IPS-11a (cell line): ENCODE measurements around the gene CRISPLD2.

Experiments used
- H3K4me3 ChIP-seq: one replicate; pipeline ENCODE4 v1.5.1; 2013; ENCODE audit warnings: low read depth, low read length, control low read depth

CRISPLD2 gene, protein sequence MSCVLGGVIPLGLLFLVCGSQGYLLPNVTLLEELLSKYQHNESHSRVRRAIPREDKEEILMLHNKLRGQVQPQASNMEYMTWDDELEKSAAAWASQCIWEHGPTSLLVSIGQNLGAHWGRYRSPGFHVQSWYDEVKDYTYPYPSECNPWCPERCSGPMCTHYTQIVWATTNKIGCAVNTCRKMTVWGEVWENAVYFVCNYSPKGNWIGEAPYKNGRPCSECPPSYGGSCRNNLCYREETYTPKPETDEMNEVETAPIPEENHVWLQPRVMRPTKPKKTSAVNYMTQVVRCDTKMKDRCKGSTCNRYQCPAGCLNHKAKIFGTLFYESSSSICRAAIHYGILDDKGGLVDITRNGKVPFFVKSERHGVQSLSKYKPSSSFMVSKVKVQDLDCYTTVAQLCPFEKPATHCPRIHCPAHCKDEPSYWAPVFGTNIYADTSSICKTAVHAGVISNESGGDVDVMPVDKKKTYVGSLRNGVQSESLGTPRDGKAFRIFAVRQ

DNA sequence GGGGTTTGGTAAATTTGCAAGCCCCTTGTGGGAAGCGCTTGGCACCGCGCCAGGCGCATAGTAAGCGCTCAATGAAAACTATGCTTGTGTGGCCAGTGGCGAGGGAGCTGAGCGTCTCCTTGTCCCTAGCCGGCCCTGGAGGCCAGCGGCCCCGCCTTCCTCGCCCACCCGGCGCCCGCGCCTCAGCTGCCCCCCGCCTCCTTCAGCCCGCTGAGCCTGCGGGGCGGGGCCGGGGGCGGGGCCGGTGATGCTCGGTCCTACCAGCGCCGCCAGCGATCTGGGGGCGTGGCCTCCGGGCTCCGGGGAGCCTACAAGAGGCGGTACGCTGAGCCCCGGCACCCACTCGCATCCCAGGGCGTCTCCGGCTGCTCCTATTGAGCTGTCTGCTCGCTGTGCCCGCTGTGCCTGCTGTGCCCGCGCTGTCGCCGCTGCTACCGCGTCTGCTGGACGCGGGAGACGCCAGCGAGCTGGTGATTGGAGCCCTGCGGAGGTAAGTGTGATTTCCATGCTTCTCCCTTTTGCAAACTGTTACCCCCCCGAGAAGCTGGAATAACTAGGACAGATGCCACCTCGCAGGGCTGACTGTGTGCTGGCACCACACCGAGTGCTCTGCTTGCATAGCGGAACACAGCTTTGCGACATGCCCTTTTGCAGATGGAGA, at the start of gene CRISPLD2:
Gene CRISPLD2, plus strand, starts transcription at position 342 of the 661 bp plus-strand sequence. CDS start 18,511 bp downstream, outside the sequence.
- peak within 1 kb of the TSS; percentile 24 for H3K4me3 ChIP-seq

DNA sequence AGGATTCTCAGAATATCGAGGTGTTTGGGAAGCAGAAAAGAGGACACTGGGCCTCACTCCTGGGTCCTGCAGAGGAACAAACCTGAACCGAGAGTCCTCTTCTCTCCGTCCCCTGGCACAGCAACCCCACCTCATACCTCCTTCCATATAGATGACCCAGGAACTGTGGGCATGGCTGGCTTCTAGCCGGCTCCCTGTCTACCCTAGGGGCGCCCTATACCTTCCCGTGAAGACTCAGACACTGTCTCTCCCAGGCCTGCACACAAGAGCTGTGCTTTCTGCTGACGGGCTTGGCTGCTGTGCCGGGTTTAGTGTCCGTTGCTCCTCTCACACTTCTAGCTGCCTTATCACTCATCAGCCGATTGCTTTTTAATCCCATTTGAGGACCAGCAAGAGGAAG, 46.5 kb upstream of the CRISPLD2 start:
- no peak overlapping the region for H3K4me3 ChIP-seq

DNA sequence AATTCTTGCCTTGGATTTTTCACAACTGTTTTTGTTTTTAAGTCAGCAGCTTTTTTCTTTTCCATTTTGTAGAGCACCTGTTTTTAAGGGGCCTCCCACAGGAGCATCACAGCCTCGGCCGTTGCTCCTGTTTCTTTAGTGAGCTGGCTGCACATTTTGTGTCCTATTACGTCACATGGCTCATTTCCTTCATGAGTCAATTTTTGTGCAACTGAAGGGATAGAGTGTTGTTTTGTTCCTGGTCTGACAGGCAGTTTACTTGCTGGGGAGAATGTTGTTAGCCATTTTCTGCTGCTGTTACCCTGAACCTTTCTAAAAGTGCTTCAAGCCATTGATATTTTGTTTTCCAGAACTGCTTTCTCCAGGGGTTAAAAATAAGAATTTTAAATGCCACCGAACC, 45.0 kb upstream of the CRISPLD2 start:
- no peak overlapping the region for H3K4me3 ChIP-seq

DNA sequence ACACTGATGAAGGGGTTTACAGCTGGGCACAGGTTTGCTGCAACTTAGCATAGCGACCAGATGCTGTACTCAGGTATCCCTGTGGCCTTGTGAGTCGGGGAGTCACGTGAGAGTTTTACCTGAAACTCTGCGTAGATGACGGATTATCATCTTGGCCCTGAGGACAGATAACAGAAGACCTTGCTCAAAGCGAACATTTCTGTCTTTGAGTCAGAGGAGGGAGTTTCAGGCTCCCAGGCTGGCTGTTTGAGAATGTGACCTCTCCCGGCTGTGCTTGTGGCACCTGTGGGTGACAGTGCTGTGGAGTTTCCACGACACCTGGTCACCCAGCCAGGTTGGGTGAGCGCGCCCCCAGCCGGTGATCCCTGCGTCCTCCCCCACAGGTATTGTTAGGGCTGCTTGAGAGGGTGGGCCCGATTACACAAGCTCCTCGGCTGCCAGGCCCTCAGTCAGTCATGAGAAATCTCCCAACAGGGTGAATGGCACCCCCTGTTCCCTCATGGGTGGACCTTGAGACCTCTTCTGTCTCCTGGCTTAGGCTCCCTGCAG, 44.4 kb upstream of the CRISPLD2 start:
- no peak overlapping the region for H3K4me3 ChIP-seq

DNA sequence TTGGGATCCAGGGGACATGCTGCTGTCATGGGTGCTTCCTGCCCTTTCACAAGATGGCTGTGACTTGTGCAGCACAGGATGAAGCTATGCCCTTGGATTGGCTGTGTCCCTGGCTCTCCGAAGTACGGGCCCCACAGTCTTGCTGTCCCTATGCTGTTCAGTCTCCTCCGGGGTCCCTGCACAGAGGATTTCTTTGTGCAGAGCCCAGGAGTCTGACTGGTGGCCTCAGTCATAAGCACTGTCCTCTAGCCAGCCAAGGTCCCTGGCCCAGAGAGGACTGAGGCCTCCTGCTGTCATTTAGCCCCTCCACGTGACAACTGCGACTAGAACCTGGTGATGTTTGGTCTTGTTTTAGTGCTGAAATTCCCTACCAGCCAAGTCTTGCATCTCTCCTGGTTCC, 42.4 kb upstream of the CRISPLD2 start:
- no peak overlapping the region for H3K4me3 ChIP-seq

DNA sequence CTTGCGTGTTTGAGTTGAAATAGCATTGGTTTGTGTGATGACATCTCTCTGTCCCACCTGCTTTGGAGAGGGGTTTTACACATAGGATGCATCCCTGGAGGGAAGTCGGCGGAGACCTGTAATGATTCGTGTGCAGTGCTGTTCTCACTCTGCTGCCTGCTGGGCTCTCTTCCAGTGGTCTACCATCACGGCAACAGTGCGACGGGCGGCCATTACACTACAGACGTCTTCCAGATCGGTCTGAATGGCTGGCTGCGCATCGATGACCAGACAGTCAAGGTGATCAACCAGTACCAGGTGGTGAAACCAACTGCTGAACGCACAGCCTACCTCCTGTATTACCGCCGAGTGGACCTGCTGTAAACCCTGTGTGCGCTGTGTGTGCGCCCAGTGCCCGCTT, 41.1 kb upstream of the CRISPLD2 start:
- H3K4me3 ChIP-seq = no peak overlapping the region

DNA sequence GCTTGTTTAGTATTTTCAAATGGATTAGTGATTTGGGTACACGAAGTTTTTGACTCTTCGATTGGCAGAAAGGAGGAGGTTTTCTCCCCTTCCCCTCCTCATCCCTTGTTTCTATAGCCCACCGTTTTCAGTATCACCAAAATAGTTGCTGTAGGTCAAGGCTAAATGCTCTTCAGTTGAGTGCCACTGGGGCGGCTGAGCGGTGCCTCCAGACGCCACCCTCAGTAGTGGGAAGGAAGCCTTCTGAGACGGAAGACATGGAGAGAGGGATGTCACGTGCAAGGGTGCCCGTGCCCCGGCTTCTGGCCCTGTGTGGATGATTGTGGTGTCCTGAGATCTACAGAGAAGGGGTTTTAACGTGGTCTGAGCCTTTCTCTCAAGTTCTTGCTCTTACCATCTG, 39.7 kb upstream of the CRISPLD2 start:
- H3K4me3 ChIP-seq = no peak overlapping the region

DNA sequence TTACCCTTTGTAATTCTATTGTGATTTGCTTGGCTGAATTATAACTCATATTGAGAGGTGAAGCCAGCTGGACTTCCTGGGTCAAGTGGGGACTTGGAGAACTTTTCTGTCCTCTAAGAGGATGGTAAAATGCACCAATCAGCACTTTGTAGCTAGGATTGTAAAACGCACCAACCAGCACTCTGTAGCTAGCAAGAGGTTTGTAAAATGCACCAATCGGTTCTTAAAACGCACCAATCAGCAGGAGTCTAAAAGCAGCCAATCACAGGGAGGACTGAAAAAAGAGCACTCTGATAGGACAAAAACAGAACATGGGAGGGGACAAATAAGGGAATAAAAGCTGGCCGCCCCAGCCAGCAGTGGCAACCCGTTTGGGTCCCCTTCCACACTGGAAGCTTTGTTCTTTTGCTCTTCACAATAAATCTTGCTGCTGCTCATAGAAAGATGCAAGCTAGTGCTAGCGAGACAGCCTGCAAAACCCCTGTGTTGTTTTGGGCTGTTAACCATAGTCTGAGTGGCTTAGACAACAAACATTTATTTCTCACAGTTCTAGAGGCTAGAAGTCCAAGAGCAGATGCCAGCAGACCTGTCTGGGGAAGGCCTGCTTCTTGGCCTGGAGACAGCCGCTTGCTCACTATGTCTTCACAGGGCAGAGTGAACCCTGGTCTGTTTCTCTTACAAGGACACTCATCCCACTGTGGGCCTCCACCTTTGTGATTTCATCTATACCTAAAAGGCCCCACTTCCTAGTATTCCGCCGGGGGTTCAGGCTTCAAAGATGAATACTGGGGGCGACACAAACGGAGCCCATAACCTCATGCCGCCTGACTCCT, 39.0 kb upstream of the CRISPLD2 start:
- no peak overlapping the region for H3K4me3 ChIP-seq

DNA sequence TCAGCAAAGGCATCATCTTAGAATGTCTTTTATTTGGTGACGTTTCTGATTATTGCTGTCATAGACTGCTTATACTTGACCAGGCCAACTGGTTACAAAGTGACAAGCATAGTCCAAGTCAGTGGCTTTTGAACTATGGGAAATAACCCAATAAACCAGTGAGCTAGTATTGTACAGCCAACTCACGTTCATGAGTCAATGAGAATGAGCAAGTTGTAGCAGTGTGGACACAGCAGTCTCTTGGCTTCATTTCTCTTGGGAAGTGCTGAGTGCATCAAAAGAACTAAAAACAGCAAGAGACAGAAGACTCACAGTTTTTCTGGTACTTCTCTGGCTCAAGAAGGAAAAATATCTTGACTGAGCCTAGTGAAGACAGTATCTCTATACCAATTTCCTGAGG, 36.9 kb upstream of the CRISPLD2 start:
- H3K4me3 ChIP-seq = no peak overlapping the region

DNA sequence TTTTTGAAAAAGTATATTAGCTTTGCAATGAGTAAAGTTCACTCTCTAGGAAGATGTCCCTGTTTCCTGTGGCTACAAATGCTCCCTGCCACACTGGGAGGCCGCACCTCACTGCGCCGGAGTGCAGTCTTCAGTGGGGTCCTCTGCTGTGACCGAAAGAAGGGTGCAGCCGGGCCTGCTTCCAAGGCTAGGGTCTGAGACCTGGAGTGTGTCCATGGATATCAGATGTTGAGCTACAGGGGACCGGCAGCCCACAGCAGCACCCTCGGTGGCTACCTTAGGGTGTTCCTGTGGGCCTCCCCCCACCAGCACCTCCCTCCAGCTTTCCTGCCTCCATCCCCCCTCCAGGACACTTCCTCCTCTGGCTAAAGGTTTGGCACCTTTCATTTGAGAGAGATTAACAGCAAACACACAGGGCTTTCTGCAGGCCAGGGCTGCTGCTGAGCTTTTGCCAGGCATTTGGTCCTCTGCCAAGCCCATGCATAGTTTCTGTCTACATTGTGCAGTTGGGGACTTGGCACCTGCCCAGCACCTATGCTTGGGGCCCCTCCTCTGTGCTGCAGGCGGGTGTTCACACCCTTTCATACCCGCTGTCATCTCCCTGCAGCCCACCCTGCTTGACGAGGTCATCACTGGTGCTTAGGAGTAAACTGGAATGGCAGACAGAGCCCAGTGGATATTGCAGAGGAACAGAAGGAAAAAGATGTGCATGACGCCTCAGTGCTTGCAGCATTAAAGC, 33.8 kb upstream of the CRISPLD2 start:
- H3K4me3 ChIP-seq = no peak overlapping the region

DNA sequence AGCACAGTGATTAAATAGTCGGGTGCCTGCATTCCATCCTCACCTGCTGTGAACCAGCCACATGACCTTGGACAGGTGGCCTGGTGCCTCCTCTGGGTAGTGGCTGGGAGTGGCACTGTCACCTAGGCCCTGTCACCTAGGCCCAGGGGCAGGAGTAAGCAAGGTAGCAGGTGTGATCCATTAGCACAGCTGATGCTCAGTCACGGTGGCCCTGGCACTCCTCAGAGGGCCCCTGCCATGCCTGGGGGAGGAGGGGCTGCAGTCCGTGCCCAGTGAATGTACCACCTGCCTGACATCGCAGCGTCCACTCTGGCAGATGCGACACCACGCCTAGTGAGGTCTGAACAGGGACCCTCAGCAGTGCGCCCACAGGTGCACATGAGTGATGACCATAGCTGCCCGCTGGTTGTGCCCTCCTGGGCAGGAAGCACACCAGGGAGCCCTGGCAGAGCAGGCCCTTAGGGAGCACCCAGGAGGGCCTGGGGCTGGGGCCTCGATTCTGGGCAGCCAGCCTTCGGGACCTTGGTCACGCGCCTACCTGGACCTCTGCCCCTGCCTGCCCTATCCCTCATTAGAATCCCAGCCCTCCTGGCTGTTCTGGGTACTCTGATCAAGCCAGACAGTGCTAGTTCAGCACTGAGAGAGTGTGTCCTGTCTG, 33.1 kb upstream of the CRISPLD2 start:
- no peak overlapping the region for H3K4me3 ChIP-seq

DNA sequence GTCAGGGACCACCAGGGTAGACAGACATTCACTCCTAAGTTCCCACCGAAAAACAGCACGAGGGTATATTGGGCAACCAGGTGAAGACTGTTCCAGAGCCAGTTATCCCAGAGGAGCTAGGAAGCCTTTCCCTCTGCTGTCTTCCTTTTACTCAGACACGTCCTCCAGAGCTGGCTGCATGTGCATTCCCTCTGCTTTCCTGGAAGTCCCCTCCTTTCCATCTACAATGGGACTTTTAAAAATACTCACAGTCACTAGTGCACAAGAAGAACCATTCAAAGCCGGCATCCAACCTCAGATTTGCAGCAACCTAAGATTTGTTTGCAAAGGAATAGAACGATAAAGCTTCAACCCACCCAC, 32.5 kb upstream of the CRISPLD2 start:
- H3K4me3 ChIP-seq = no peak overlapping the region

DNA sequence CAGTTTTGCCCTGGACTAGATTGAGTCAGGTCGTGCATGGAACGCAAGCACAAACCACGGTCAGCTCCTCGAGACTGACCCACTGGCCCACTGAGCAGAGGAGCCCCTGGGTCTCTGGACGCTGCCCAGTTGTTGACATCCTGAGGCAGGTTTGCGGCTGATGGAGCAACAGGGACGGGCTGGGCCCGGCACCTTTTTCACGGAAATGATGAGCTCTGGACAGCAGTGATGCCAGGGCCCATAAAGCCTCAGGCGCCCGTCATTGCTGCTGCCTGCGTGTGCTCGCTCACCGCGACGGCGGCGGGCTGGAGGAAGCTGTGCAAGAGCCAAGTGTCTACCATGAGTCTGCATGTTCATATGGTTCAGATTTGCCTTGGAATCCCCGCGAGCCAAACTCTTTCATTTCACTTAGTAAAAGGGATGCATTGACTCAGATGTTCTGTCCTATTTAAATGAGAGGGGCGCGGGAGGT, 30.8 kb upstream of the CRISPLD2 start:
- H3K4me3 ChIP-seq = no peak overlapping the region

DNA sequence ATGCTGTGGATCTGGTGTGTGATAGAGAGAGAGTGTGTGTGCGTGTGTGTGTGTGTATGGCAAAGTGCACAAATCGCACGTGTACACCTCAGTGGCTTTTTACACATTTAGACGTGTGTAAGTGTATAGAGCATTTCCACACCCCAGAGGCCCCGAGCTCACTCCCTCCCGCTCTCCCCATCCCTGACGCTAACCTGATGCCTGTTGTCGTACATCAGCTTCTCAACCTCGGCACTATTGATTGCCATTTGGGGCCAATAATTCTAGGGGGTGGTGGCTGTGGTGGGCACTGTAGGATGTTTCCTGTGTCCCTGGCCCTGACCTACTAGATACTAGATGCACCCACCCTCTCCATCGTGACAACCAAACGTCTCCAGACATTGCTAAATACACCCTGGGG, 30.4 kb upstream of the CRISPLD2 start:
- no peak overlapping the region for H3K4me3 ChIP-seq

DNA sequence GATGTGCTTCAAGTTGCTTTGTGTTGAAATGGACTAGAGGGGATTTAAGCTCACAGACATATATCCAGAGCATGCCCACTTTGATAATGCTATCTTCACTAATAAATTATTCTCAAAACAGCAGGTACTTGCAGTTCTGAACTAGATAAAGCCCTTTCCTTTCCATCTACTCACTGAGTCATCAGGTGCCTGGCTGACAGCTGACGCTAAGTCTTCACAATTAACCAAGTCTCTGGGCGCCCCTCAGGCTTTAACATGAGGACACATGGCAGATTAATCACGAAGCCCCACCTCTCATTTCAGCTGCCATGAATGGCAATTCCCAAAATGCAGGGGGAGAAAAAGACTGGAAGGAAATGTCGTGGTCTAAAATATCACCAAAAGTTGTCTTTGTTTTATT, 29.5 kb upstream of the CRISPLD2 start:
- no peak overlapping the region for H3K4me3 ChIP-seq

DNA sequence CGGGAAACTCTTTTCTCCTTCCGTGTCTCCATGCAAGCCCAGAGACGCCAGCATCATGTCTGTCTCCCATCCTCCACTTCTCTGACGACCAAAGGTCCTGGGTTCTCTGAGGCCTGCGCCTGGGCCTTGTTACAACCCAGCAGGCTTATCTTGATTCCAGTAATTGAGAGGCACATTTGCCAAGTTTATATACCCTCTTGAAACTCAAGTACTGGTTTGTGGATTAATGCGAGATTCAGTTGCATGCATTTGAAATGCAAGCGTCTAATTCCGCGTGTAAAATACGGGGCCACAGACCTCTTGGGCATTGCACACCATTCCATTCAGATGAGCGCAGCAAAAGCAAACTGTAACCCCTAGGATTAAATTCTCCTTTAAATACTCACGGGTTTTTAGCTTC, 28.7 kb upstream of the CRISPLD2 start:
- H3K4me3 ChIP-seq = no peak overlapping the region

DNA sequence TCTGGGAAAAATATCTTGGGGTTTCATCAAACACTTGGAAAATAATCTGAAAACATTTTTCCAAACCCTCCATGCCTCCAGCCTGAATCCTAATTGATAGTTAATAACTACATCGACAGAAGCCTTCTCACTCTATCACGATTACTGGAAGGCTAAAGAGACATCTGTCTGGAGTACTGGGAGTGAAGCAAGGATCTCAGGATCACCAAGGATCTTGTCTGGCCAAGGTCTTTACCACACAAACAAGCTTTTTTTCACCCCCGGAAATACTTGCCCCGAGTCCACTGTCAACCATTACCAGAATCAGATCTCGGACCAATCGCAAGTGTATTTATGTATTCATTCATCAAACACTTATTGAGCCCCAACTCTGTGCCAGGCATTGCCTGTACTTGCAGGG, 28.3 kb upstream of the CRISPLD2 start:
- H3K4me3 ChIP-seq = no peak overlapping the region

DNA sequence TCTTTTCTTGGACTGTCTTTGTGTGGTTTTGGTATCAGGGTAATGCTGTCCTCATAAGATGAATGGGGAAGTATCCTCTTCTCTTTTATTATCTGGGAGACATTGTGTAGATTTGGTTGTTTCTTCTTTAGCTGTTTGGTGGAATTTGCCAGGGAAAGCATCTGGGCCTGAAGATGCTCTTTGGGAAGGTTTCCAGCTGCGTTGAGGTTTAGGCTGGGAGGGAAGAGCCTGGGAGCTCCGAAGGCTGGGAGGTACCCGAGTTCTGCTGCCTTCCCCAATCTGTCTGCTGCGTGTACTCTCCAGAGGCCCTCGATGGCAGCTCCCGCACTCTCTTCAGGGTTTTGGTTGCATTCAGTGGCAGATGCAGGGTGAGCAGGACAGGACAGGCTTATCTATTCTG, 25.6 kb upstream of the CRISPLD2 start:
- H3K4me3 ChIP-seq = no peak overlapping the region

DNA sequence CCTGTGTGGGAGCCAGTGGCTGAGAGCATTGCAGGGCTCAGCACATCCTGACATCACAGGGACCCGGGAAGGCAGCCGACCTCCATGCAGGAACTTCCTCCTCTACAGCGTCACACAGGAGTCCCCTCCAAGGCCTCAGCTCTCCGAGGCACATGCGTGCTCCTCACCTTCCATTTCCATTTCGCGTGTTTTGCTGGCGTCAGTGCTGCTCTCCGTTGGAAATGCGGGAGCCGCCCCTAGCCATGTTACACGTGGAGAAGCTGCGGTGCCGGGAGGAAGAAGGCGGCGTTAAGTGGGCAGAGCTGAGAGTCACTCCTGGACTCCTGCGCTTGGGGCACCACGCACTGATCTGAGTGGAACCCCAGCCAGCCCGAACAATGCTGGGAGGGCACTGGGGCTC, 25.2 kb upstream of the CRISPLD2 start:
- H3K4me3 ChIP-seq = no peak overlapping the region
